ENCODE data around the gene CLNK.

GRCh38 chr4:10662937-10663336 lies 21.6 kb downstream of the CLNK start:
- TF ChIP-seq CTCF (IDR thresholded peaks at IDR 0.05) (no peak), EP300 (IDR thresholded peaks at IDR 0.05; ENCODE audit: low read depth) (no peak), POLR2A (IDR thresholded peaks at IDR 0.05) (no peak), POLR2AphosphoS5 (IDR thresholded peaks at IDR 0.05) (no peak)

All from transverse colon (tissue), 4 donors.